ENCODE results near the gene VPS18.

The VPS18 gene

GRCh38 chr15:40944510-40945296, 50.5 kb downstream of the VPS18 start:
- Histone ChIP-seq H3K9ac (ENCODE audit: low read length) (no peak overlapping the region), H3K9me2 (replicated peaks; ENCODE audit: insufficient read depth, low read length) (no peaks in the 10 kb centered on the region), H3K79me2 (ENCODE audit: insufficient read depth, low read length) (no peaks in the 10 kb centered on the region), H3K27ac (ENCODE audit: low read depth, low read length) (no peak overlapping the region), H3K36me3 (ENCODE audit: low read length) (no peaks in the 10 kb centered on the region), H4K20me1 (ENCODE audit: low read depth, low read length) (no peaks in the 10 kb centered on the region), H3K4me2 (ENCODE audit: low read depth, low read length, poor library complexity, severe bottlenecking) (no peak overlapping the region), H3K27me3 (ENCODE audit: low read length) (no peaks in the 10 kb centered on the region), H3K4me3 (ENCODE audit: insufficient read depth, low read length, poor library complexity, severe bottlenecking) (no peak overlapping the region), H3K9me3 (ENCODE audit: insufficient read depth, low read length) (no peaks in the 10 kb centered on the region), H2AFZ (ENCODE audit: low read depth, low read length, severe bottlenecking) (no peak overlapping the region), H3F3A (ENCODE audit: insufficient read depth) (no peaks in the 10 kb centered on the region)
- TF ChIP-seq EZH2phosphoT487 (conservative IDR thresholded peaks at IDR 0.05; ENCODE audit: low read length) (no peak), CTCF (IDR thresholded peaks at IDR 0.05; ENCODE audit: insufficient read depth, low read length, poor library complexity, severe bottlenecking) (no peak)

GRCh38 chr15:40948706-40949473, 54.6 kb downstream of the VPS18 start:
- H2AFZ ChIP-seq (ENCODE audit: low read depth, low read length, severe bottlenecking) = no peak overlapping the region

GRCh38 chr15:40949756-40950207, 55.5 kb downstream of the VPS18 start:
- Histone ChIP-seq H3K36me3 (ENCODE audit: low read length) (no peaks in the 10 kb centered on the region), H4K20me1 (ENCODE audit: low read depth, low read length) (no peaks in the 10 kb centered on the region), H3K4me3 (ENCODE audit: insufficient read depth, low read length, poor library complexity, severe bottlenecking) (no peak overlapping the region), H3K9ac (ENCODE audit: low read length) (no peak overlapping the region), H3K9me2 (replicated peaks; ENCODE audit: insufficient read depth, low read length) (no peaks in the 10 kb centered on the region), H2AFZ (ENCODE audit: low read depth, low read length, severe bottlenecking) (no peak overlapping the region), H3K27ac (ENCODE audit: low read depth, low read length) (no peak overlapping the region), H3F3A (ENCODE audit: insufficient read depth) (no peaks in the 10 kb centered on the region), H3K9me3 (ENCODE audit: insufficient read depth, low read length) (no peaks in the 10 kb centered on the region), H3K27me3 (ENCODE audit: low read length) (no peaks in the 10 kb centered on the region), H3K4me2 (ENCODE audit: low read depth, low read length, poor library complexity, severe bottlenecking) (no peak overlapping the region), H3K79me2 (ENCODE audit: insufficient read depth, low read length) (no peaks in the 10 kb centered on the region)
- no peak for TF ChIP-seq EZH2phosphoT487 (conservative IDR thresholded peaks at IDR 0.05; ENCODE audit: low read length)
- no peak for TF ChIP-seq CTCF (IDR thresholded peaks at IDR 0.05; ENCODE audit: insufficient read depth, low read length, poor library complexity, severe bottlenecking)

More at GRCh38 chr15:40948706-40949473, 54.6 kb downstream of the VPS18 start:
- Histone ChIP-seq H3K9me3 (ENCODE audit: insufficient read depth, low read length) (no peaks in the 10 kb centered on the region), H3K36me3 (ENCODE audit: low read length) (no peaks in the 10 kb centered on the region), H3F3A (ENCODE audit: insufficient read depth) (no peaks in the 10 kb centered on the region), H3K9me2 (replicated peaks; ENCODE audit: insufficient read depth, low read length) (no peaks in the 10 kb centered on the region), H3K27me3 (ENCODE audit: low read length) (no peaks in the 10 kb centered on the region), H4K20me1 (ENCODE audit: low read depth, low read length) (no peaks in the 10 kb centered on the region), H3K4me3 (ENCODE audit: insufficient read depth, low read length, poor library complexity, severe bottlenecking) (no peak overlapping the region), H3K4me2 (ENCODE audit: low read depth, low read length, poor library complexity, severe bottlenecking) (no peak overlapping the region), H3K27ac (ENCODE audit: low read depth, low read length) (no peak overlapping the region), H3K9ac (ENCODE audit: low read length) (no peak overlapping the region), H3K79me2 (ENCODE audit: insufficient read depth, low read length) (no peaks in the 10 kb centered on the region)
- no peak for TF ChIP-seq EZH2phosphoT487 (conservative IDR thresholded peaks at IDR 0.05; ENCODE audit: low read length)
- TF ChIP-seq CTCF (IDR thresholded peaks at IDR 0.05; ENCODE audit: insufficient read depth, low read length, poor library complexity, severe bottlenecking) = no peak
